GM18858 (cell line): Measurements from ENCODE around the gene ANP32B.
"Not testable (repeated sequence)": the region's sequence is repeated elsewhere in the genome, so short reads cannot be mapped to it uniquely, and the experiment has no call there.

Experiments
- ATAC-seq: cut with Tn5 transposase; IDR thresholded peaks from one replicate; pipeline ENCODE4 v1.9.1; 2021; ENCODE audit not compliant: unreplicated experiment

Gene ANP32B

DNA sequence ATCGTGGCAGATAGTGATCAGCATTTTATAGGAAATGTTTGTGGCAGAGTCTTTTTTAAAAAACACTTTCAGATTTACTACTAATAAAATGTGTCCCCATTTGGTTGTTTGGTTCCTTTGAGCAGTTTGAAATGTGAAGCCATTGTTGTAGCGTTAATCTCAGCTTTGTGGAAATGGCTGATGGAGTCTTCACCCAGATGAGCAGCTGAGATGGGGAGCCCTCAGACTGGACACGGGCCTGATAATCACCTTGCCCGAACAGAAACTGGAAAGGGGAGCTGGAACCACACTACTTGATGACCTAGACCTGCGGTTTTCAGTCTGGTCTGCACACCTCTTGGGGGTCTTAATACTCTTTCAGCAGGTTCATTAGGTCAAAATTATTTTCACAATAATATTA, 20.6 kb upstream of the ANP32B start:
- ATAC-seq, result no peak

- ATAC-seq, result no peak
Observed at GRCh38 chr9:97963232-97963631, 19.9 kb upstream of the ANP32B start.

DNA sequence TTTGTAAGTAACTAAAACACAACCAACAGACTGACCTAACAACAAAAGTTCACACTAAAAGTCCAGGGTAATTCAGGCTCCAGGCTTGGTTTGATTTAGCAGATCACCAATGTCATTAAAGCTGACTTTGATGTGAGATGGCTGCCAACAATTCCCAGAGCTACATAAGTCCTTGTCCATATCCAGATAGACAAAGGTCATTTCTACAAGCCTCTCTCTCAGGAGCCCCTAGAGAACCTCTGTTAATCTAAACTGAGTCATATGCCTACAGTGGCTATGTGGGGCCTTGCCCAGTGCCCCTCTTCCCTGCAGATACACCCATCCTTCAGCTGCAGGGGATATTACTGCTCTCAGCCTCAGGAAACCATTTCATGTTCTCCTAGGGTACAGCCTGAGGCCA, 18.2 kb upstream of the ANP32B start:
- no peak for ATAC-seq

DNA sequence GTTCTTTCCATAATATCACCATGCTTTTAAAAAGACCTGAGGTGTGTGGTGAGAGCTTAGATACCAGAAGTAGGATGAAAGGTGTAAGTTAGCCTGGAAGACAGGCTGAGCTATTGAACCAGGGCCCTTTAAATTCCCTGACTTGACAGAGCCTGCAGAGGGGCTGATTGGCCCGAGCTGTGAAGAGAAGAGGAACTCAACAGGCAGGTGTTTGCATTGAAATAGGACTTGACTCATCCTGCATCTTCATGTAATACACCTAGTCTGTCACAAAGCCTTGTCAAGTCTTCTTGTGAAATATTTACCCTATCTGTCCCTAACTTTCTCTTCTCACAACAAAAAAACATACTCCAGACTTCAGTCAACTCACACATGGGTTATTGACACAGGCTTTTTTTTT, 16.6 kb upstream of the ANP32B start:
- ATAC-seq, result no peak

GRCh38 chr9:97969014-97969413, 14.1 kb upstream of the ANP32B start:
- ATAC-seq, result no peak

- ATAC-seq, result no peak
Observed at GRCh38 chr9:97970165-97970564, 13.0 kb upstream of the ANP32B start.

DNA sequence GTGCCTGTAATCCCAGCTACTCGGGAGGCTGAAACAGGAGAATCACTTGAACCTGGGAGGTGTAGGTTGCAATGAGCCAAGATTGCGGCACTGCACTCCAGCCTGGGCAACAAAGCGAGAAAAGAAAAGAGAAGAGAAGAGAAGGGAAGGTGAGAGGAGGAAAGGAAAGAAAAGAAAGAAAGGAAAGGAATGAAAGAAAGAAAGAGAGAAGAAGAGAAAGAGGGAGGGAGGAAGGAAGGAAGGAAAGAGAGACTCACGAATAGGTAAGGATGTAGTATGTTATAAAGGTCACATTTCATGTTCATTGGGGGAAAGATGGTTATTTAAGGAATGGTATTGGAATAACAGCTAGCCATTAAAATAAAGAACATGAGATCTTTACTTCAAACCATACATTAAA, 10.4 kb upstream of the ANP32B start:
- no peak for ATAC-seq

GRCh38 chr9:97975376-97975775, 7.8 kb upstream of the ANP32B start:
- no peak for ATAC-seq

DNA sequence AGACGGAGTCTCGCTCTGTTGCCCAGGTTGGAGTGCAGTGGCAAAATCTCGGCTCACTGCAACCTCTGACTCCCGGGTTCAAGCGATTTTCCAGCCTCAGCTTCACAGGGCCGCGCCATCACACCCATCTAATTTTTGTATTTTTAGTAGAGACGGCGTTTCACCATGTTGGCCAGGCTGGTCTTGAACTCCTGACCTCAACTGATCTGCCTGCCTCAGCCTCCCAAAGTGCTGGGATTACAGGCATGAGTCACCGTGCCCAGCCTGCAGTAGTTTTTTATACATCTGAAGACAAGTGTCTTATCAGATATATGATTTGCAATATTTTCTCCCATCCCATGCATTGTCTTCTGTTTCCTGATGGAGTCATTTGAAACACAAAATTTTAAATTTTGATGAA, 6.5 kb upstream of the ANP32B start:
- ATAC-seq, result not testable (repeated sequence)

DNA sequence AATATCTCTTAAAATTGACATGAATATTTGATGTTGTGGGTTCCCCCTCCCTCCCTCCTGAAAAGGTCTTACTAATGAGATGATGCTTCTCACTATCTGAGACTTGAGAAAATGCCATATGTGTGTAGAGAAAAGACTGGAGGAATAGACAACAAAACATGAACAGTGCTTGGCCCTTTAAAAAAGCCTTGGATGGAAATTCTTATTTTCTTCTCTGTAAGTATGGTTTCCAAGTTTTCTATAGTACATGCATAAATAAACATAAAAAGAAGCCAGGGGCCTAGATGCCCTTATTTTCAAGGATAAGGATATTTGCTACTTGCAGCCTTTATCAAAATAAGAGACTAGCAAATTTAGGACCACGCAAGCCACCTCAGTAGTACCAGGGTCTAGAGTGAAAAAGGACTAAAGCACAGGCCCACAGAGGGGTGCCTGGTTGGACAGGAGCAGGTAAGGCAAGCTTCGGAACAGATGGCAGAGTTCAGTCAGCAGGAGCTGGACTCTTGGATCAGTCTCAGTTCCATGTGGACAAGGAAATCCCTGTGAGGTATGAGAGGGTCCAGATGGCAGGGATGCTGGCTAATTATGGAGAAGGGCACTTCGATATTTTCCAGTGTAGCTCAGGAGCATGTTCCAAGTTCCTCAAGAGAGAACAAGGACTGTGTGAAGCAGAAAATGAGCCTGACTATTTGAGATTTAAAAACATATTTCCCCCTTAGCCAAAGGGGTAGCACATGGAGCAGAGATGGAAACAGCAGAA, 4.6 kb upstream of the ANP32B start:
- ATAC-seq, result no peak

DNA sequence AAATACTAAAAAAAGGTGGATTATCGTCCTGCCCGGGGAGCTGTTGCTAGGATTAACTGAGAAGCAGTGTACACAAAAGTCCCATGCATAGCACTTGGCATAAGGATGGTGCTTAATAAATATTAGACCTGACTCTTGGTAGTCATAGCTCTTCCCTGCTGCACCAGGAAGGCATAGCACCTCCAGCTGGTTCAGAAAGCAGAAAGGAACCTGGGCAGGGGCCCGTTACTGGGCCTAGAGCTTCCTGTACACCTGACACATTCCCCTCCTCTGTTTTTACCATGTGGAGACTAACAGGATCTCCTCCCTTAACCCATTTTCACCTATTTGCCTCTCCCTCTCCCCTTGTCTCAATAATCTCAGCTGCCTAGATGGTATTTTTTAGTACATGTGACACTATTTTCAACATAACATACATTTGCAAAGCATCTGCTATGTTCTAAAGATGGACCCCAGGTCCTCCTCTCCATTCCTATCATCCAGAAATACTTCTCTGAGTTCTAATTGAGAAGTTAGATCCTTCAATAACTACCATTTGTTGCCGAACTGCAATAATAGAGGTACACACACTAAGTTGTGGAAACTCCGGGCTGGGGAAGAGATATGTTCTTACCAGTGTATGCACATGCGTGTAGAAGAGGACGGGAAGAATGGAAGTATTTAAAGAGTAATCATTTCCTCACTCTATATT, 3.2 kb upstream of the ANP32B start:
- no peak for ATAC-seq

- no peak for ATAC-seq
Observed at GRCh38 chr9:97980479-97980803, 2.7 kb upstream of the ANP32B start.

DNA sequence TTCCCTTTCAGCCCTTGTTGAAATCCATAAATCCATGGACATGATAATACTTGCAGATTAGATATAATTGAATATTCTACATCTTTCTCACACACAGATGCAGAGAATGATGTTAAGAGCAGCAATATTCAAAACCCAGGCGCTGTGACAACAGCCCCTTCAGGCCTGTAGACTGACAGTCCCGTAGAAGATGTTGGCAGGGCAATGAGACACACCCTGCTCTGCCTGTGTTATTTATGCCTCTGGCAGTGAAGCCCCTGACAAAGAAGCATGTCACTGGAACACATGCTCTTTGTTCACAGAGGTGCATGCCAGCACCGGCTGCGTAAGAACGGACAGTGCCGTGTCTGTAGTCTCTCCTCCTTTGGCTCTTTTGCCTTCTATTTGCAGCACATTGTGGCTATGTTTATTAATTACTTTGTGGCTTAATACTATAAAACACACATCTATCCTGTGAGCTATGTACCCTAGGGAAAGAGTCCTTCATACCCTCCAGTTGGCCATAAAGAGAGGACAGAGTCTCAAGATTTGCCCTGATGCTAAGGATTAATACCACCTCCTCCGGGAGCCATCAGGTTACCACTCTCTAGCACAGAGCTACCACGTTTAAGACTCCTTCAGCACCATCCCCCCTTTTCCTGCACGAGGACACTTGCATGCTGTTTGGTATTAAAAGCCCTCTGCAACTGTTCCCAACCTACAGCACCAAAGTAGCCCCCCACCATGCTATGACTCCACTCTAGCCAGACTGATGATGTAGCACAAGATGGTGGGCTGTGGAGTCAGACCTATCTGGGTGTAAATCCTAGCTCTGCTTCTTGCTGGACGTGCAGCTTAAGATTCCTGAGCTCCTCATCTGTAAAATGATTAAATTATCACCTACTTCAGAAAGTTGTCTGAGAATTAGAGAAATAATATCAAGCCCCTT, 2.0 kb upstream of the ANP32B start:
- ATAC-seq, result no peak

DNA sequence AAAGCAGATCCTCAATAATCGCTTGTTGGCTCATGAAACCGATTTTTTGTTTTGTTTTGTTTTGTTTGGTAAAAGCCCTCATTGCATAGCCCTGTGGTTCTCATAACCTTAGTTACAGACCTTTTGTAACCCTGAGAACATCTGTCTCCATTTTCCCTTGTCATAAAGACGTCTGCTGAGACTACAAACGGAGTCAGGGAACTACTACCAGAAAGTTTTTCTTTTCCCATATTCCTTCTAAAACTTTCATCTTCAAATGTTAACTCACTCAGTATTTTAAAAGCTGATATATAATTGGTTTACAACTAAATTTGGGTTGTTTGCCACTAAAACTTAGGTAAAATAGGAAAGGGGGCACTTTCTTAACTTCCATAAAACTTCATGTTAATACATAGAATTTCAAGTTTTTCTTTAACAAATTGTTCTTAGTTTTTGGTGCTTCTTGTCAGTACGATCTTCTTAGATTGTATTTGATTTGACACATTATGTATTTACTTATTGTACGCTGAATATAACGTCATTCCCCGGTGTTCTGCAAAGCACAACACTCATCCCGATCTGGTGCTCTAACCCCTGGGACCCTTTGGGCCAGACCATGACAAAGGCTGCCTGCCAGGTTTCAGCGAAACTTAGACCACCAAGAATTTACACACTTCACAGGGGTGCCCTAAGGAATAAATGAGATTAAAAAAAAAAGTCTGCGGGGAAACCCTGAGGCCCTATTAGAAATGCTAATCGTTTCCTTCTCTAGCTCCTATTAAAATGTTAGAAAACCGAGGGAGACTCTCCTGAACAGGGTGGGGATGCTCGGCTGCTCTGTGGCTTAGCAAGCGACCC, 1.1 kb upstream of the ANP32B start:
- ATAC-seq, result no peak

- ATAC-seq, result no peak
Observed at GRCh38 chr9:97983589-97984187, 547 bp downstream of the ANP32B start.

GRCh38 chr9:97984188-97985057, 1.3 kb downstream of the ANP32B start:
- ATAC-seq, result peak; percentile 24

DNA sequence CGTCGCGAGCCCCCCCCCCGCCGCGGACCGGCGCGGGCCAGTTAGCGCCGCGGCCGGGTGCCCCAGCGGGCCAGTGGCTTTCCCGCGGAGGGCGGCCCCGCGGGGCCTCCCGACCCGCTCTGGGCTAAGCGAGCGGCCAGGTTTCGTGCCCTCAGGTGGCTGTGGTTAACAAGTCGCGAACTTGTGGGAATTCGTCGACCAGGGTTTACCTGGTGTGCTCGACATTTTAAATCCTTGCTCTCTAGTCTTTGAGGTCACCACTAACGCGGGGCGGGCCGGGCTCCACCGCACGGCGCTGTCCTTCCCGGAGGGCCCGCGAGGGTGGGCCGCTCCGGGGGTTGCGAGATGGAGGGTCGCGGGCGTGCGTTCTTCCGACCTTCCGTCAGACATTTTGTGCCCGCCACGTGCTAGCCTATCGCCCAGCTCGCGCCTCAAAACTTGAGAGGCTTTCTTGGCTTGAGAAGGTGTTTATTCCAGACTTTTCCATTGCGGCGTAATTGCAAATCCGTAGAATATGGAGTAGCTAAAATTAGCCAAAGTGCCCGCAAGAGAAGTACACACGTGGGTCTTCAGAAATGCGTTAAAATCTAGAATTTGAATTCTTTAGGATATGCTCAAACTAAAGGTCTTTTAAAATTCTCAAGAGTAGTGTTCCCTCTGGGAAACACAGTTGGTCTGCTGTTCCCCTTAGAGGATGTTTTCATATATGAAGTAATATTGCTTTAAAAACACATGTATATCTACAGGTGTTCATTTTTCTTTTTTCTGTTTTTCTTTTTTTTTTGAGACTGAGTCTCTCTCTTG, 2.1 kb downstream of the ANP32B start:
- ATAC-seq, result no peak

DNA sequence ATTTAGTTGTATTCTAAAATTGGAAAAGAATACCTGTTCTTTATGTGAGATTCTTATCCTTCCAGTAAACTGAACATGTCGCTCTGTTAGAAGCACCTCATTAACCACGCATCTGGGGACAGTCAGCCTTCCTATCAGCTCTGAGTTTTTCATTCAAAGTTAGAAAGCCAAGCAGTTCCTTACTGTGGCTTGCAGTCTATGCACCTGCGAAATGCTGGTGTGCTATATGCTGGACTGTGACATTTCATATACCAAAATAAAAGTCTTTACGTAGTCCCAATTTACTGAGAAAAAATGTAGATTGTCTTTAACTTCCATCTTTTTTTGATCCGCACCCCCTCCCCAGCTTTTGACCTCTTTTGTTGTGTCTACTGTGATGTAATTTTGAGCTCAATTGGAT, 4.3 kb downstream of the ANP32B start:
- ATAC-seq, result no peak

GRCh38 chr9:97990259-97990658, 7.1 kb downstream of the ANP32B start:
- ATAC-seq, result no peak
